A673 (cell line): ENCODE data around the gene NEK7.

Experiments used
- CTCF ChIP-seq: fragments of 300-800, 200-600 bp; sonication (generic); conservative IDR thresholded peaks from 2 replicates; pipeline ENCODE4 v1.5.1; 2017; ENCODE audit warnings: low read depth, mild to moderate bottlenecking, antibody characterized with exemption, low read length, moderate library complexity, mixed read lengths
- EZH2 ChIP-seq: fragments of 200-600 bp; sonication (generic); IDR thresholded peaks from 2 replicates; pipeline ENCODE4 v1.6.1; 2017; ENCODE audit warnings: borderline replicate concordance, low read depth, mild to moderate bottlenecking, mixed read lengths, antibody characterized with exemption, low read length; ENCODE audit not compliant: poor library complexity, severe bottlenecking

GRCh38 chr1:198287916-198288315 lies 131.1 kb downstream of the NEK7 start:
- no peak for TF ChIP-seq CTCF
- no peak for TF ChIP-seq EZH2
